ENCODE data around the gene IGF1. TPM values are rescaled to one million over a fixed set of nuclear protein-coding genes. Genes with fewer than 3 reads are reported as not detected.
"Not testable (repeated sequence)": the region's sequence is repeated elsewhere in the genome, so short reads cannot be mapped to it uniquely, and the experiment has no call there.

The IGF1 gene
- total RNA-seq, 1 experiment from 2014 or later: not detected

DNA sequence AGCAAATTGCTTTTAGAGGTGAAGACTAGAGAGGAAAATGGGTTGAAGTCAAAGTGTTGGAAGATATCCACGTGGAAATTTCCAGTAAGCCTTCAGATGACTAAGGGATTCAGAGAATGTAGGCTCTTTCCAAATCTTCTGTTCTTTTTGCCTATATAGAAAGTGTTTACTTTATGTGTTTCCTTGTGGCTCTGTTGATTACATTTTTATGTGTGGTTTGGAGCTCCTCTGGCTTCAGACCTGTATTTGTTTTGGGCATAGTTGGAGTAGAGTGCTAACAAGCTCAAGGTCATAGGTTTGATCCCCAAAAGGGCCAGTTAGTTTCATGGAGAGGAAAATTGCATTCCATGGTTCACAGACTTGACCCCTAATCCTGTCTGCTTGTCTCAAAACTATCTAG, 91.9 kb downstream of the IGF1 start:
- no peaks in the 10 kb centered on the region for H3K27me3 ChIP-seq
- DNase-seq: no peak

DNA sequence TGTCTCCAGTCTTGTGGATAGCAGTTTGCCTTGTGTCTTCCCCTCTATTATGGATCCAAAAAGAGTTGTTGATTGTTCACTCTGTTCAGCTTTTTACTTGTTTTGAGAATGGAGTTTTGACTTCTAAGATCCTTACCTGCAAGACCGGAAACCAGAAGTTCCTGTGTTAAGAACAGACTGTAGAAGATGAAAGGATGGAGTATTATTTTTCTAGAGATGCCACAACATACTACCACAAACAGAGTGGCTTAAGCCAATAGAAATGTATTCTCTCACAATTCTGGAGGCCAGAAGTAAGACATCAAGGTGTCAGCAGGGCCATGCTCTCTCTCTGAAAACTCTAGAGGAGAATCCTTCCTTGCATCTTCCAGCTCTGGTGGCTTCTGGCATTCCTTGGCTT, 95.0 kb downstream of the IGF1 start:
- H3K9me3 ChIP-seq: no peaks in the 10 kb centered on the region
- H3K36me3 ChIP-seq: no peaks in the 10 kb centered on the region
- no peak overlapping the region for H3K4me3 ChIP-seq
- no peaks in the 10 kb centered on the region for H3K27me3 ChIP-seq
- DNase-seq: no peak

More for the DNA sequence above, 91.9 kb downstream of the IGF1 start:
- Histone ChIP-seq H3K36me3 (no peaks in the 10 kb centered on the region), H3K4me3 (no peak overlapping the region), H3K9me3 (no peaks in the 10 kb centered on the region)

DNA sequence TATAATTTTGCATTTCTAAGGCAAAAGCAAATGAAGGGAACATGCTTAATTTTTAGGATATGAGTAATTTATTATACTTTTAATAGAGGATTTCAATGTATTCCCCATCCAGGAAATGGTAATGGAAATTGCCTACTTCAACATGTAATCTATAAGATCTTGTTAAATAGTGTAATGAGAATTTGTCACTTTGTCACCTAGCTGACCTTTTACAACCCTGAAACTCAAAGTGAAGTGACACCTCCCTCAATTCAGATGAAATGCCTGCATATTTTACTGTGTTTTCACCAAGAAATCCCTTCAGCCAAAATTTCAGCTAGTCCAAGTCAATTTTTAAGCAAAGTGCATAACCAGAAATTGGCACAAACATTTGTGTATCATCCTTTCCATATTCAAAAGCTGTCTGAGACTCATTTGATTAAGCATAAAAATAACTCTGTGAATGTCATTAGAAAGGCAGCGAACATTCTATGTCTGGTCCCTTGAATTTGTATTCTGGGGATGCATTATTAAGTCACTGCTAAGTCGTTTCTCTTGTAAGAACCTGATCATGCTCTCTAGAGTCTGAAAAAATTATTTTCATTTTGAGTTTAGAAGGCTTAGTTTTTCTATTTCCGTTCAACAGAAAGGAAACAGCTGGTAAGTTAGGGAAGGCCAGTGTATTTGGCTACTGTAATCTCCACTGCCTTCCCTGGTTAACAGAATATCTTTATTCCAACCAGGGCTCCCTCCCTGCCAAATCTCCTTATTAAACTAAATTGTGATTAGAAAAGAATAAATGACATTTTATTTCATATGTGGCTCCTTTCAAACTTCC, 100.8 kb downstream of the IGF1 start:
- Histone ChIP-seq H3K9me3 (no peaks in the 10 kb centered on the region), H3K4me3 (no peak overlapping the region), H3K27me3 (no peaks in the 10 kb centered on the region), H3K36me3 (no peaks in the 10 kb centered on the region)
- DNase-seq: no peak

DNA sequence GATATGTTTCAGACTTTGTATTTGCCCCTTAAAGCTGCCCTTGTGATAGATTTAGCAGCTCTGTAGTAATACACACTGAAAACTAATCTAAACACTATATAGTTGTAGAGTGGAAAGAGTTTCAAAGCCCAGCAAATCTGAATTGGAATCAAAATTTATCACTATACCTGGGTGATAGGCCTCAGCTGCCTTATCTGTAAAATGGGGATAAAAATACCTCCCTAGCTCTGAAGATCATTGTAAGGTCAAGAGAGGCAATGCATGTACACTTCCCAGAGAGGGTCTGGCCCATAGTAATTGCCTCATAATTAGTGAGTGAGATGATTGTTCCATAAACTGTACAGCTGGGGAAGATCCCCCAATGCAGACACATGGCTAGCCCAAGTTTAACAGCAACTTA, 103.6 kb downstream of the IGF1 start:
- Histone ChIP-seq H3K4me3 (no peak overlapping the region), H3K27me3 (no peaks in the 10 kb centered on the region), H3K9me3 (no peaks in the 10 kb centered on the region), H3K36me3 (no peaks in the 10 kb centered on the region)
- DNase-seq: no peak

- Histone ChIP-seq H3K4me3 (no peak overlapping the region), H3K9me3 (no peaks in the 10 kb centered on the region), H3K36me3 (no peaks in the 10 kb centered on the region), H3K27me3 (no peaks in the 10 kb centered on the region)
- no peak for DNase-seq
These were observed 104.1 kb downstream of the IGF1 start for GRCh38 chr12:102376181-102376747.

DNA sequence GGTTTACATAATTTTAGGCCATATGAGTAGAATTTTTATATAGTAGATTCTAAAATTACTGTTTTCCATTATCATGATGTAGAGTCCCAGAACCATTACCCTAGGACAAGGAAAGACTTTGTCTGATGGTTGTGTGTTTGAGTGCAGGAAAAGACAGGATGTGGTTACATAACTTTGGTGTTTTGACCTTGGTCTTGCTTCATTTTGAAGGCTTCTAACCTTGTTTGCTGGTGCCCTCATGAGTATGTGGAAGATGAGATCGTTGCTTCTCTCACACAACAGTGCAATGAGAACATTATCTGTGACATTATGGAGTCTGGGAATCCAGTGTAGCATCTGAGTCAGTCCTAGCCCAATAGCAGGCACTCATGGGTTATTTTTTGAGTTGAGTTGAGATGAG, 106.2 kb downstream of the IGF1 start:
- Histone ChIP-seq H3K4me3 (no peak overlapping the region), H3K9me3 (no peaks in the 10 kb centered on the region), H3K27me3 (no peaks in the 10 kb centered on the region), H3K36me3 (no peaks in the 10 kb centered on the region)
- DNase-seq: no peak

DNA sequence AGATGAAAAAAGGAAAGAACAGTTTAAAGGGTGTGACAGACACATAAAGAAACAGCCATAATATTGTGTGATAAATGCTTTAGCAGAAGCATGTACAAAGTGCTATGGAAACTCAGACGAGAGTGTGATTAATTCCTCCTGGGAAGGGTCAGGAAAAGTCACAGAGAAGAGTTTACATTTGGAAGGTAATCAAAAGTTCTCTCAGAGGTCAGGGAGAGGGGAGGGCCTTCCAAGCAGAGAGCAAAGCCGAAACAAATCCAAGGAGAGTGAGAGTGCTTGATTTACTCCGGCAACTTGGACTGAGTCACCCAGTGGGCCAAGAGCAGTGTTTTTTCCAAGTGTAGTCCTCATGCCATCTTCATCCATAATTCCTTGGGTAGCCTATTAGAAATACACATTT, 108.3 kb downstream of the IGF1 start:
- H3K27me3 ChIP-seq: no peaks in the 10 kb centered on the region
- peak; percentile 1 for DNase-seq
- H3K9me3 ChIP-seq: no peaks in the 10 kb centered on the region
- H3K36me3 ChIP-seq: no peaks in the 10 kb centered on the region
- no peak overlapping the region for H3K4me3 ChIP-seq

DNA sequence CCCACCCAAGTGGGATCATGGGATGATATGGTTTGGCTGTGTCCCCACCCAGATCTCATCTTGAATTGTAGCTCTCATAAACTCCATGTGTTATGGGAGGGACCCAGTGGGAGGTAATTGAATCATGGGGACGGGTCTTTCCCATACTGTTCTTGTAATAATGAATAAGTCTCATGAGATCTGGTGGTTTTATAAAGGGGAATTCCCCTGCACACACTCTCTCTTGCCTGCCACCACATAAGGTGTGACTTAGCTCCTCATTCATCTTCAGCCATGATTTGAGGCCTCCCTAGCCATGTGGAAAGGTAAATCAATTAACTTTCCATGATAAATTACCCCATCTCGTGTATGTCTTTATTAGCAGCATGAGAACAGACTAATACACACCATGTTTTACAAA, 109.2 kb downstream of the IGF1 start:
- no peak overlapping the region for H3K4me3 ChIP-seq
- no peaks in the 10 kb centered on the region for H3K27me3 ChIP-seq
- no peak for DNase-seq
- no peaks in the 10 kb centered on the region for H3K9me3 ChIP-seq
- H3K36me3 ChIP-seq: no peaks in the 10 kb centered on the region

DNA sequence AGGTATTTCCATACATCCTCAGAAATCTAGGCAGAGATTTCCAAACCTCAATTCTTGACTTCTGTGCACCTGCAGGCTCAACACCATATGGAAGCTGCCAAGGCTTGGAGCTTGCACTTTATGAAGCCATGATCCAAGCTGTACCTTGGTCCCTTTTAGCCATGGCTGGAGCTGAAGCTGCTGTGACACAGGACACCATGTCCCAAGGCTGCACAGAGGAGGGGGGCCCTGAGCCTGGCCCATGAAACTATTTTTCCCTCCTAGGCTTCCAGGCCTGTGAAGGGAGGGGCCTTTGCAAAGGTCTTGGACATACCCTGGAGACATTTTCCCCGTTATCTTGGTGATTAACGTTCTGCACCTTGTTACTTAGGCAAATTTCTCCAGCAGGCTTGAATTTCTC, 110.5 kb downstream of the IGF1 start:
- no peak for DNase-seq
- H3K27me3 ChIP-seq: no peaks in the 10 kb centered on the region
- H3K9me3 ChIP-seq: no peaks in the 10 kb centered on the region
- H3K4me3 ChIP-seq: no peak overlapping the region
- no peaks in the 10 kb centered on the region for H3K36me3 ChIP-seq

DNA sequence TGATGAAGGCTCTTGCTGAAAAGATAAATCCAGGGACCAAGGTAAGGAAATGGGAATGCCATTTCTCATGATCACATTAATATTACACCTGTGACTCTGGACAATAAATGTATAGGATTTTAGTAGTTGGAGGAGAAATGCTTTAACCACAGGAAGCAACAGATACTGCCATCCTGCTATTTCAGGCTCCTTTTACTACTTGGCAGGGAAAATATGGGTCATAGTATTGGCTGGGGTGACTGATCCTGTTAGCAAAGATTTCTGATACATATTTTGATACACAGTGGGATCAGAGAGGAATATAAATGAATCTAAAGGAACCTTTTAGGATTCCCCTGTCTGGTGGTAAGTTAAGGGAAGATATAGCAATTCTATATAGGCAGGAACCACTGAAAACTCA, 115.0 kb downstream of the IGF1 start:
- Histone ChIP-seq H3K36me3 (no peaks in the 10 kb centered on the region), H3K9me3 (no peaks in the 10 kb centered on the region), H3K27me3 (no peaks in the 10 kb centered on the region), H3K4me3 (no peak overlapping the region)
- DNase-seq: no peak

DNA sequence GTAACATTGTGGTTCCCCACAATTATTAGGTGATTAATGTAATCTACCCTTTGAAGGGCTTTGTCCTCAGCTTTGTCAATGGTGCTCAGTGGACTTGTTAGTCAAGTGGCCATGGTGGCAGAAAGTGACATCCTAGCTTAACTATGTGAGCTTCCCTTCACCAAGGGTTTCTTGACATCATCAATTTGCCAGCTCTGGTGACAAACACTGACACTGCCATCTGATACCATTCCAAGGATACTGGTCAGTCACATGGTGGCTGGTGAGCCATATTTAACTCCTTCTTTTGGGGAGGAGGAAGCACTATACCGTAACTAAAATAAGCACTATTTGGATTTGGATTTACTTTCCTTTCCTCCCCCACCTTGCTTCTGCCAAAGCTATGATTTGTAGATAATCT, 115.7 kb downstream of the IGF1 start:
- no peaks in the 10 kb centered on the region for H3K9me3 ChIP-seq
- H3K27me3 ChIP-seq: no peaks in the 10 kb centered on the region
- H3K4me3 ChIP-seq: no peak overlapping the region
- no peak for DNase-seq
- no peaks in the 10 kb centered on the region for H3K36me3 ChIP-seq

GRCh38 chr12:102356690-102357089, 123.7 kb downstream of the IGF1 start:
- Histone ChIP-seq H3K4me3 (no peak overlapping the region), H3K36me3 (no peaks in the 10 kb centered on the region), H3K9me3 (no peaks in the 10 kb centered on the region), H3K27me3 (no peaks in the 10 kb centered on the region)
- no peak for DNase-seq

- not testable (repeated sequence) for H3K9me3 ChIP-seq, H3K36me3 ChIP-seq, DNase-seq, H3K4me3 ChIP-seq, H3K27me3 ChIP-seq
These were observed 126.1 kb downstream of the IGF1 start for GRCh38 chr12:102354281-102354680.

DNA sequence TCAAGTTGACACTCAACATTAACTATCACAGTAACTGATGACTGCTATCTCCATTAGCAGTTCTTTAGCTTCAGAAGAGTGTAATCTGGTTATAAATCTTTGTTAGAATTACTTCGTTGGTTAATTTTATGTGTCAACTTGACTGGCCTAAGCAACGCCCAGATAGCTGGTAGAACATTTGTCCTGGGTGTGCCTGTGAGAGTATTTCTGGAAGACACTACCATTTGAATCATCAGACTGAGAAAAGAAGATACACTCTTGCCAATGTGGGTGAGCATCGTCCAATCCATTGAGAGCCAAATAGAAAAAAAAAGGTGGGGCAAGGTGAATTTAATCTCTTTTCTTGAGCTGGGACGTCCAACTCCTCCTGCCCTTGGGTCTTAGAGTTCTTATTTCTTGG, 129.0 kb downstream of the IGF1 start:
- Histone ChIP-seq H3K27me3 (no peaks in the 10 kb centered on the region), H3K36me3 (no peaks in the 10 kb centered on the region), H3K4me3 (no peak overlapping the region), H3K9me3 (no peaks in the 10 kb centered on the region)
- DNase-seq: no peak

DNA sequence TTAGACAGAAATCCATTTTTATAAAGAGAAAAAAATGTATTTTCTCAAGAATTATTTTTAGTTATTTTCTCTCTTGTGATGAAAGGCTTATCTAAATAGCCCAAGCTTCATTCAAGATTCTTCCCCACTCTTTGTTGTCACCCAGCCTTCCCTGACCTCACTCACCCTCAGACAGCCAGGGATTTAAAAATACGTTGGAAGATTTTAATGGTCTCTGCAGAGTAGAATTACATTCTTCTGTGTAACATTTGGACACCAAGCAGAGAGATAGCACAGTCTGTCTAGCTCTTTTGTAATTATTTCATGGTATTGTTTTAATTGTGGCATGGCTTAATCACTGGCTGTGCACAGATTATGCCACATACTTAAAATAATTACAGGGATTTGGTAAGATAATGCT, 130.3 kb downstream of the IGF1 start:
- no peaks in the 10 kb centered on the region for H3K36me3 ChIP-seq
- DNase-seq: no peak
- no peaks in the 10 kb centered on the region for H3K9me3 ChIP-seq
- no peak overlapping the region for H3K4me3 ChIP-seq
- H3K27me3 ChIP-seq: no peaks in the 10 kb centered on the region

DNA sequence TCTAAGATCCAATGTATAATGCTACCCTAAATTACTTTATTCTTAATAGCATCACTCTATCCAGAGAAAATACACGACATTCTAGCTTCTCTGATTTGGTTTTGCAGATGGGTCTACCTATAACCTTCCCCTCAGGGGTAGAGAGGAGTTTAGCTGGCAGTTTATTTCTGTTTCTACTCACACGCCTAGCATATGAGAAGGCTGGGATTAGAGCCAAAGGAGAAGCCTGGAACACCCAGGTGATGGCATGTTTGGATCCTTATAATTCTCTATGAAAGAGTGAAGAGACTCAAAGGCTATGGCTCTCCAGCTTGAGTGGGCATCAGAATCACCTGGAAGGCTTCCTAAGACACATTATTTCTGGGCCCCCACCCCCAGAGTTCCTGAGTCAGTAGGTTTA, 131.3 kb downstream of the IGF1 start:
- no peak for DNase-seq
- no peaks in the 10 kb centered on the region for H3K27me3 ChIP-seq
- no peaks in the 10 kb centered on the region for H3K9me3 ChIP-seq
- H3K4me3 ChIP-seq: no peak overlapping the region
- H3K36me3 ChIP-seq: no peaks in the 10 kb centered on the region

DNA sequence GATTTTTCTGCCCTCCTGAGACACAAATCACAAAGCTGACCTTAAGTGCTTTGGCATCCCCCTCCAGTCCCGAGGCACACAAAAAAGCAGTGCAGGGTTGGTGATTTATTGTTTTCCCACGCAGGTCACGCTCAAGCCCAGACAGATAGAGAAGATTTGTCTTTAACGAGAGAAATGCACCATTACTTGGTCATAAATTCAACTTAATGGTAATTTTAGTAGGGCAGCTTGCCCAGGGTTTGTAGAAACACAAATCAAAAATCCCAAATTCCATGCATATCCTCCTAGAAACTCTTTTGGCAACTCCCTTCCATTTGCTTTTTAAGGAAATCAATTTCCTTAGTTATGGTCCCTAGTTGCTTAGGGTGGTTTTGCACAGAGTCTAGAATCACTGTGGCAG, 132.6 kb downstream of the IGF1 start:
- Histone ChIP-seq H3K36me3 (no peaks in the 10 kb centered on the region), H3K9me3 (no peaks in the 10 kb centered on the region), H3K27me3 (no peaks in the 10 kb centered on the region), H3K4me3 (no peak overlapping the region)
- DNase-seq: no peak

Data from MG63 (cell line).